Measurements from ENCODE around the gene MIEN1.

MIEN1 gene

DNA sequence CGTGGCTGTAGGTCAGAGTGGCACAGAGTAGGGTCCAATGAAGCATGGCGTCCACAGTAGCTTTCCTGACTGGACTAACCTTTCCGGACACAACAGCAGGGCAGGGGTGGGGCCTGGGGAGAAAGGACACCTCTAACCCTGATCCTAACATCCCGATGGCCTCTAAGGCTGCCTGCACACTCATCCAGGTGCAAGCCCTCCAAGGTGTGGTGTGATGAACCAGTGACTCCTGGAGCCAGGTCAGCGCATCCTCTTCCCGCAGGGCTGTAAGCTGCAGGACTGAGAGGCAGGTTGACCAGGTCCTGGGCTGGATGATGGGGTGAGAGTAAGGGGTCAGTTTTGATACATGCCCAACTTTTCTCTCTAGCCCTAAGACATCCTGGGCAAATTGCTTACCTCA is 33.6 kb downstream of the MIEN1 start:
- DNase-seq, result no peak

DNA sequence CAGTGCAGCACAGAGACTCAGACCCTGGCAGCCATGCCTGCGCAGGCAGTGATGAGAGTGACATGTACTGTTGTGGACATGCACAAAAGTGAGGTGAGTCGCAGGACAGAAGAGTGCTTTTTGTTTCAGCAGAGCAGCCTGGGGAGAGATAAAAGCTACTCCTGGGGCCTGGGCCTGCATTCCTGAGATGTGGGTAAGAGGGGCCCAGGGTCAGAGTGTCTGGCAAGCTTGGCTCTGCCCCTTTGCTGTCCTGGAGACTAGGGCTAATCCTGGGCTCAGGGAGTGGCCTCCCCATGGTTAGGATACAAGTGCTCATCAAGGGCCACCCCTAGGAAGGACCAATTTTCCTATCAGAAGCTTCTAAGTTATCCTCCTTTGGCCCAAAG is 35.2 kb downstream of the MIEN1 start:
- no peak for DNase-seq

DNA sequence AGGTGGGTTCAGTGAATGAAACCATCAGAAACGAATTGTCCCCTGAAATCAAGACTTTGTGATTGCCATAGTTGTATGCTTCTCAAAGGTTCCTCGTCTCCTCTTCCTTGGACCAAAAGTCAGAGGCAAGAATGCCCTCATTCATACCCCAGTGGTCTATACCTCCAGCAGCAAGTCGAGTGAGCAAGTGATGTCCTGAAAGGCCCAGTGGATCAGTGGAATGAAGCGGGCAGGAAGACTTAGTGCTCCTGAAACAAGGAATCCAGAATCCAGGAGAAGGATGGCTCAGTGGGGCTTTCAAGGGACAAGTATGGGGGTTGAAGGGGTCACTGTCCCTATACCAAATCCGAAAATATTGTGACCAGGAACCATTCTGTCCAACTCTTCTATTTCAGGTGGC is 35.7 kb downstream of the MIEN1 start:
- DNase-seq, result no peak

DNA sequence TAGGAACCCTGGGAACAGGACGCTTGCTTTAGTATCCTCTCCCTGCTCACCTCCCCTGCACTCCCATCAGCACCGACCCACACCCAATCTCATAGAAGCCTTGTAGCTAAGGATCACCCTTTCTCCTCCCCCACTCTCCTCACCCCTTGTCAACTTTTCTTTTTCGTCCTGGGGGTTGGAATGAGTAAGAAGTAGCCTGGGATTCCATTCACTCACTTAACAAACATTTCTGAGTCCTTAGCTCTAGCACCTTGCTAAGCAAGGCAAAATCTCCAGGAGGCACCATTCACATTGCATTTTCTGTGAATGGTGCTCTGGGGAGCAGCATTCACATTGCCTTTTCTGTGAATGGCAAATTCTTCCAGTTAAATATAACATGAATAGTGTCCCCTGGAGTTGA is 41.4 kb downstream of the MIEN1 start:
- no peak for DNase-seq

GRCh38 chr17:39688475-39688835 is 41.9 kb downstream of the MIEN1 start:
- no peak for DNase-seq

DNA sequence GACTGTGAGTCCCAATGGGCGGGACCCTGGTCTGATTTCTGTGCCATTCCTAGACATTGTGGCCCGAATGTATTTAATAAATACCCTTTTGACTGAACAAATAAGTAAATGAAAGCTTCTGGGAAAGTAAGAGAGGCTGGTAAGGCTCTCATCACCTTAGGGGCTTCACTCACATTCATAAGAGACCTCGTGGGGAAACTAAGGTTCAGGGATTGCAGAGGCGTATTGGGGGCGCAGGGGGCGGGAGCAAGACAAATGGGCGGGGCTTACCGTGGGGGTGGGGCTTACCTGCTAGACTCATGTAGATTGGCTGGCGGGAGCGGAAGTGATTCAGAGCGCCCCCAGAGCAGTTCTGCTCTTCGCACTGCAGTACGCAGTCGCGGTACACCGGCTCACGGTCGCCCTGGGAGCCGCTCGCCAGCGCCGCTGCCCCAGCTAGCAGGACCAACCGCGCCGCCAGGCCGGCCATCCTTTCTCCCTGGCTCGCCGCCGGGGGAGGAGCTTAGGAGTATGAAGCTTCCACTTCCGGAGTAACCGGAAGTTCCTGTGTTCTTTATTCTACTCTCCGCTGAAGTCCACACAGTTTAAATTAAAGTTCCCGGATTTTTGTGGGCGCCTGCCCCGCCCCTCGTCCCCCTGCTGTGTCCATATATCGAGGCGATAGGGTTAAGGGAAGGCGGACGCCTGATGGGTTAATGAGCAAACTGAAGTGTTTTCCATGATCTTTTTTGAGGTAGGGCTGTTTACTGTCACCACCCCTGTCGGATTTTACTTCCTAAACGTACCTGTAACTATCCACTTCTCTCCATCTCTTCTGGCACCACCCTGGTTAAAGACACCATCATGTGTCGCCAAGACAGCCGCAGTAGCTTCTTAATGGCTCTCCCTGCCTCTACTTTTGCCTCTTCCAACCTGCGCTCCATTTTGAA is 42.5 kb downstream of the MIEN1 start, which contains the start of gene PGAP3:
Gene PGAP3, minus strand, starts transcription at position 512 of the 929 bp plus-strand sequence. Its CDS starts 43 bp downstream, at position 469.
- peak; percentile 88 to 93 (median 91) for DNase-seq

- DNase-seq, result no peak
These were observed 43.2 kb downstream of the MIEN1 start for GRCh38 chr17:39687101-39687545.

DNA sequence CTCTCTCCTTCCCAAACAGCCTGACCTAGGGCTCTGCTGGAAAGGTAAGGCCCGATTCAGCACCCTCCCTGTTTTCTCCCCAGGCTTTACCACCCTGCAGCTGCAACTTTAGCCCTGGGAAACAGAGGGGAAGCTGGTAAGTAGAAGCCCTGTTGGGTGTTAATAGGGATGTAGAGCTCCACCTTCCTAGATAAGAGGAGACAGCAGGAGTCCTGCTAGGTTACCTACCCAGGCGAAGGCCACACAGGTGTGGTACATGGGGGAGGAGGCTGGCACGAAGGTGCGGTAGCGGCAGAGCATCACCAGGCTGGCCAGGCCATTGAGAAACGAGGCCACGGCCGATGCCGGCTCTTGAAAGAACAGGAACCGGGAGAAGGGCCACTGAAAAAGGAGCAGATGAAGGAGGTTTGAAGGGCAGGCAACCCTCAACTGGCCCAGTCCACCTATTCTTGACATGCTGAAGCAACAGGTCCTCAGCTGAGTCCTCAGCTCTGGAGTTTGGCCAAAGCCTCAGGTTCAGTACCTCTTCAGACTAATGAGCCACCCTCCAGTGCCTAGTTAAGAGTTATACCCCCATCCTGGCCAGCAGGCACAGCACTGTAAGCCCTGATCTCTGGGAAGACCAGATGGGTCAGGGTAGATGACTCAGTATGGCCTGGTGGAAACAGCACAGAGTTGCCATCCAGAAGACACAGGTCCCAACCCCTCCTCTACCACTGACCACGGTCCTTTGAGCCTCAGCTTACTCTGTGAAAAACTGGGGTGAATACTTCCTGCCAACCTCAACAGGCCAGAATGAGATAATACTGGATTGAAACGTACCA is 45.8 kb downstream of the MIEN1 start:
- DNase-seq, result no peak

DNA sequence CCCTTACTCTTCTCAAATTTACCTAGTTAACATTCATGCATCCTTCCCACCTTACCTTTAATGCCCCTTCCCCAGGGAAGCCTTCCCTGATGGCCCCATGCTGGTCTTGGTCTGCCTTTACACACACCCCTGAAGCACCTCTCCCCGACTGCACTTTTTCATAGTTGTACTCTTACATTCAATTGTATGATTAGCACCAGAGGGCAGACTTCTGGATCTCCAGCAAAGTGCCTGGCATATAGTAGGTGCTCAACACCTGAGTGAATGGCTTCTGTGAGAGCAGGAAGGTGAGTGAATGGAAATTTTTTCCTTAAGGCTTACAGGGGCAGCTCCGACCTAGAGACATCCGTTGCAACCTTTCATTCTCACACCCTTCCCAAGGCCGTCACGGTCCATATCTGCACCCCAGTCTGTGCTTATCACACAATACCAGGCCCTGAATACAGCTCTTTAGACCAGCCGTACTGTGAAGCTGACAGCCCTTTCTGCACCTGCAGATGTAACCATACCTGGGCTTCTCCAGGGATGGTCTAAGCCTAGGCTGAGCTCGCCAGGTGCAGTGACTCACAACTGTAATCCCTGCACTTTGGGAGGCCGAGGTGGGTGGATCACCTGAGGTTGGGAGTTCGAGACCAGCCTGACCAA is 46.9 kb downstream of the MIEN1 start:
- no peak for DNase-seq

DNA sequence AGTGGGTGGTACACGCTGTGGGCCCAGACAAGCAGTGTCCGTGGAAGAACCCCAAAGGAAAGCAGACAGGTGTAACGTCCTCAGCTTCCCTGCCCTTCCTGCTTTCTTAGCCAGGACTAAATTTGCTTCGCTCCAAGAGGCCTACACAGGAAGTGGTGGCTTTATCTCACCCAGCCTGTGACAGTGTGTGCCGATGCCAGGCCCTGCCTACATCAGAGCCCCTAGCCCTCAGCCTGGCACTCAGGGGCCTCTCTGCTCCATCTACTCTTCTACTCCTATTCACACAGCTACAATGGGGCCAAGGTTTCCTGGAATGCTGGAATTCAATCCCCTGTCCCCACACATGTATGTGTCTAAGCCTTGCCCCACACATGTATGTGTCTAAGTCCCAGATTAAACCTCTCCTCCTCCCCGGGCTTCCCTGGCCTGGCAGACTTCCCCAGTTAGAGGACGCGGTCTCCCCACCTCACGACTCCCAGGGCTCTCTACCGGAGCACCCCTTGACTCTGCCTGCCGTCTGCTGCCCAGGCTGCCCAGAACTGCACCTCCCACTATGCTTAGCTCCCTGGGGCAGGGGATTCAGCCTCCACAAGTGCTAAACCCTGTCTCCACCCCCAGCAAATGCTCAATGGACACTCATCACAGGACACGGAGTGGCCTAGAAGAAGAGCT is 50.7 kb downstream of the MIEN1 start:
- no peak for DNase-seq
